Kasumi-1 (cell line): ENCODE measurements around the gene ATG16L1.

ENCODE experiments used
- DNase-seq, 2 experiments: peaks; one replicate each; lab custom pipeline; 2025; lab: John Stamatoyannopoulos, UW

Gene ATG16L1

DNA sequence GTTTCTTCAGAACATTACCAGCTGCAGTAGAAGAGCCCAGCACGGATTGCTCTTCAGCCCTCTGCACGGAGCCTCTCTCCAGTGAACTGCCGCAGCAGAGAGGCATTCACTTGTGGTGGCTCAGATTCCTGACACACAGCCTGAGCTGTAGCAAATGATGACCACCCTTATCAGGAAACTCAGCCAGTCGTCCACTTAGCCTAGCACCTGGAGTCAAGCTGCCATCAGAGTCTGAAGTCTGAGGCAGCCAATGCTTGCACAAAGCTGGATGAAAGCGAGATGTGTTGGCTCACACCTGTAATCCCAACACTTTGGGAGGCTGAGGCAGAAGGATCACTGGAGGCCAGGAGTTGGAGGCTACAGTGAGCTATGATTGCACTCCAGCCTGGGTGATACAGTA lies 44.4 kb downstream of the ATG16L1 start:
- no peak for DNase-seq

DNA sequence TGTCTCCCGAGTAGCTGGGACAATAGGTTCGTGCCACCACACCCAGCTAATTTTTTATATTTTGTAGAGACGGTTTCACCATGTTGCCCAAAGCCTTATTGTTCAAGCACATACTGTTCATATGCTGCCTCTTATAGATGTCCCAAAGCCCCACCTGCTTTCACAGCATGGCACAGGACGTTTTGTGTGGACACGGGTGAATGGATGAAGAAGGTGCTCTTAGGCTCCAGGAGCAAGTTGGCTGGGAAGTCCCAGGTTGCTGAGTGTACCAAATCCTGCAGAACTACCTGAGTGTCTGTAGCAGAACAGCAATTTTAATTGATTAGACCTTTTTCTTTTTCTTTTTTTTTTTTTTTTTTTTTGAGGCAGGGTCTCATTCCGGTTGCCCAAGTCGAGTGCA lies 45.6 kb downstream of the ATG16L1 start:
- no peak for DNase-seq

- no peak for DNase-seq
Observed at GRCh38 chr2:233300401-233300800, 48.9 kb downstream of the ATG16L1 start.

GRCh38 chr2:233301248-233301647 lies 49.8 kb downstream of the ATG16L1 start:
- DNase-seq = no peak

- DNase-seq = no peak
Observed at GRCh38 chr2:233301811-233302210, 50.3 kb downstream of the ATG16L1 start.

GRCh38 chr2:233303252-233303651 lies 51.8 kb downstream of the ATG16L1 start:
- no peak for DNase-seq

- DNase-seq = no peak
Observed at GRCh38 chr2:233307565-233307964, 56.1 kb downstream of the ATG16L1 start, which contains the start of gene SAG. Gene SAG, plus strand, starts transcription at chr2:233307816. Its CDS starts 1,374 bp downstream, at chr2:233309190.

GRCh38 chr2:233311241-233311926 lies 59.9 kb downstream of the ATG16L1 start:
- no peak for DNase-seq

GRCh38 chr2:233312874-233313273 lies 61.4 kb downstream of the ATG16L1 start:
- no peak for DNase-seq

GRCh38 chr2:233314180-233314925 lies 62.9 kb downstream of the ATG16L1 start:
- no peak for DNase-seq

DNA sequence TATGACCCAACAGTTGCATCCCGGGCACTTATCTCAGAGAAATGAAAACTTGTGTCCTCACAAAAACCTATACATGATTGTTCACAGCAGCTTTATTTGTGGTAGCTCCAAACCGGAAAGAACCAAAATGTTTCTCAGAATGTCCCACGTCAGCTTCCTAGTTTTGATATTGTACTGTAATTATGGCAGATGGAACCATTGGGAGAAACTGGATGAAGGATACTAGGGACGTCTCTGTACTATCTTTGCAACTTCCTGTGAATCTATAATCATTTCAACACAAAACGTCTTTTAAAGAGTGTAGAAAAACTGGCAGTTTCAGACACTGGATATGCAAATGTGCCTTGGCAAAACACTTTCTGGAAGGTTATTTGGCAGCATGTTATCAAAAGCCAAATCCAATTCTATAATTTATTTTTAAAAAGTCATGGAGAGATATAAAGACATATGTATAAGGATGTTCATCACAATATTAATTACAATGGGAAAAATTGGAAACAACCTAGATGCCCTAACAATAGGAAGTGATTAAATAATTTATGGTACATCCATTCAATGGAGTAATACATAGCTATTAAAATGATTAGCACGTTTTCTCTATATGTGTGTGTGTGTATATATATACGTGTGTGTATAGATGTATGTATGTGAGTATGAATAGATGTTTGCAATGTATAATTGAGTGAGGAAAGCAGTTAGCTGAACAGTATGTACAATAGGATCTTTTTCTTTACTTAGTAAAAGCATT lies 65.9 kb downstream of the ATG16L1 start:
- no peak for DNase-seq

GRCh38 chr2:233319256-233319655 lies 67.8 kb downstream of the ATG16L1 start:
- no peak for DNase-seq

DNA sequence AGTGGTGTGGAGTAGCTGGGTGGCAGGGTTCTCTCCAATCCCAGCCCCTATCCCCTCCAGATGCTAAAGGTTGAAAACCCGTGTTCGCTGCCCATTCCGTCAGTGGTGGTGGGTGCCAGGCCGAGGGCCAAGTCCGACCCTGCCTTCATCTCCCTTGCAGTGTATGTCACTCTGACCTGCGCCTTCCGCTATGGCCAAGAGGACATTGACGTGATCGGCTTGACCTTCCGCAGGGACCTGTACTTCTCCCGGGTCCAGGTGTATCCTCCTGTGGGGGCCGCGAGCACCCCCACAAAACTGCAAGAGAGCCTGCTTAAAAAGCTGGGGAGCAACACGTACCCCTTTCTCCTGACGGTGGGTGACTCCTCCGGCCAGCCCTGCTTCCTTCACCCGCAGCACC lies 69.0 kb downstream of the ATG16L1 start:
- no peak for DNase-seq

DNA sequence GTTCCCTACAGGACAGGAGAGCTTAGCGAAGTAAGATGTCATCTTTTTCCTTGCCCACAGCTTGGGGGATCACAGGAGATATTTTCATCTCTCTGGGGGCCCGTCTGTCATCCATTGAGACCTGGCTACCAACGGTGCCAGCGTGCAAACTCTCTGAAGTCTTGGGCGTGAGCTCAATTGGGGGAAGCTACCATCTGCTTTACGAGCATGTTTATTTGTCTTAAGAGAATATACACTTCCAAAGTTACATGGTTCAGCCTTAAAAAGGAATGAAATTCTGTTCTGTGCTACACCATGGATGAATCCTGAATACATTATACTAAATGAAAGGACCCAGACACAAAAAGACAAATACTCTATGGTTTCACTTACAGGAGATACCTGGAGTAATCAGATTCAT lies 69.7 kb downstream of the ATG16L1 start:
- no peak for DNase-seq

- no peak for DNase-seq
Observed at GRCh38 chr2:233323851-233324250, 72.4 kb downstream of the ATG16L1 start.

GRCh38 chr2:233325256-233325655 lies 73.8 kb downstream of the ATG16L1 start:
- DNase-seq = no peak

DNA sequence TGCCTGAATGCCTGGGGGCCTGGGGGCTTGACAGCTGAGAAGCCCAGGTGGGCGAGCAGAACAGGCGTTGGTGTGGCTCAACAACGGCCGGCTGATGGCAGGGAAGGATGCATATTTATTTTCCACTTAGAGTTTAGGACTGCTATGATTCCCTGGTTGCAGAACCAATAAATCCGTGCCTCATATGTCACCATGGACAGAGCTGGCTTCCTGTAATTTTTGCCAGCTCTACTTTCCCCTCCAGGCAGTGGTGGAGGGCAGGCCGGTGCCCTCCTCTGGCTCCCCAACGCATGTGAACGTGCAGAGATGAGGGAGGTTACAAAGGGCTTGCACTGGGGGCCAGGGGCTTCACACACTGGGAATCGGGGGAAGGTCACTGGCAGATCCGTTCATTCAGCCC lies 74.3 kb downstream of the ATG16L1 start:
- no peak for DNase-seq

GRCh38 chr2:233326500-233326899 lies 75.0 kb downstream of the ATG16L1 start:
- DNase-seq = no peak

DNA sequence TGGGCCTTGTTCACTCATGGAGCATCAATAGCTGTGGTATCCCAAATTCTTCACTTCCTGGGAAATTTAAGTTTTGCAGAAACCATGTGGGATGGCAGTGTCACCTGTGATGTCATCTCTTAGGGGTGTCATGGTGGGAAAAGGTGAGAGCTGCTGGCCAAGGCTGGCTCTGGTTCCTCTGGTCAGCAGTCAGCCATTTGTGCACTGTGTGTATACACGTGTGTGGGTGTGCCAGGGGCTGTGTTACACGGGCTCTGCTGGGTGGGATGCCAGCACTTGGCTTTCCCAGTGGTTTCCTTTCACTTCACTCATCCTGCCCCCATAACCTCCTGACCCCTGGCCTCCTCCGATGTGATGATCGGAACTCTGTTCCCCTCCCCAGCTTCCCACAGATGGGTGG lies 77.4 kb downstream of the ATG16L1 start:
- no peak for DNase-seq

DNA sequence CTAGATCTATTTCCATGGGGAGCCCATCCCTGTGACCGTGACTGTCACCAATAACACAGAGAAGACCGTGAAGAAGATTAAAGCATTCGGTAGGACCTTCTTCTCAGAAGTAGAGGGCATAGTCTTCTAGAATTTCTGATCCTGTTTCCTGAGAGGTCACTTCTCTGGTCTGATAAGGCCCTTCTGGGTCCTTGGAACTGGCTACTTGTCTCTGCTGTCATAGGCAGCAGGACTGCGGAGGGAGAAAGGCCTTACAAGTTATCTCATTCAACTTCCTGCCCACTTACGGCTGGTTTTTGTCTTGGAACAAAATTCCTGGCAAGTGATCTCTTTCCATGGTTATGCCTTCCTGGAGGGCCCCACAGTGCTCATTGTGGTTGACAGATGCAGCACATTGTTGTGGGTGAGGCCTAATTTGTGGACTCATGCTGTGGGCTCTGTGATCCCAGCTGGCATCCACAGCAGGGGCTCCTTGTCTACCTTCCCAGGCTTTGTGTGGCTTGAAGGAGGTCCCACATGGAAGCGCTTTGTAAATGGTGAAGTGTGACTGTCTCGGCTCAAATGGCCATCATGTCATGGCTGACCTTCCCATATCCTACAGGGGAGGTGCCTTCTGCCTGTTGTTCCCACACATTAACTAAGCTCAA lies 78.1 kb downstream of the ATG16L1 start:
- DNase-seq = no peak

DNA sequence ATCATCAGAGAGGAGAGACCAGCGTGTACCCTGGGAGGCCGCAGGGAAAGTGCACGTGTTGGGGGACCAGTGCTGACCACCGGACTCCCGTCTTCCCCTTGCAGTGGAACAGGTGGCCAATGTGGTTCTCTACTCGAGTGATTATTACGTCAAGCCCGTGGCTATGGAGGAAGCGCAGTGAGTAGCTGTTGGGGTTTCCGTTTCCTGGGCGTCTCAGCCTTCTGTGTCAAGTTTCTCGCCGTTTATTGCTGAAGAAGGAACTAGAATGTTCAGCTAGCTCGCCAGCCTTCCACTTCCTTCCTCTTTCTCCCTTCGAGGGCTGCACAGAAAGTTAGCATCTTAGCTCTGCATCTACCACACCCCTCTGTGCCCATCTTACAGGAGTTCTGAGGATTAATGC lies 80.1 kb downstream of the ATG16L1 start:
- DNase-seq = peak; percentile 93 to 94

DNA sequence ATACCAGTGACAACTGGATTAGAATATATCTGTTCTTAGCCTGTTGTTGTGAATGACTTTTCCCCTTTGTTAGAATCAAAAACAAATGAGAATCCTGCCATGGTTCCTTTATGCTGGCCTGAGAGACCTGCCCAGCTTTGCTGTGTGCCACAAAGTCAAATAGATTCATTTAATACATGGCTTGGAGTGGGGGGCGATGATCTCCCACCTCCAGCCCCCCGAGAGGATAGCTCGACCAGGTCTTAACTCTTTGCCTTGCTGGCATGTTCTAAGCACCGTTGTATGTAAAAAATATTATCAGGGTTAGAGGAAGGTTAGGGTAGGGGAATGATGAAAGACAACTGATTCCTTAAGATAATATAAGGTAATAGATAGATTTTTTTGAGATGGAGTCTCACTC lies 80.7 kb downstream of the ATG16L1 start:
- no peak for DNase-seq
